GM18498 (cell line): ENCODE results near the gene AP5M1.
"Not testable (repeated sequence)": the region's sequence is repeated elsewhere in the genome, so short reads cannot be mapped to it uniquely, and the experiment has no call there.

Experiments
- ATAC-seq: cut with Tn5 transposase; IDR thresholded peaks from one replicate; pipeline ENCODE4 v1.9.1; 2021; ENCODE audit warnings: mild to moderate bottlenecking, moderate library complexity; ENCODE audit not compliant: unreplicated experiment

AP5M1 gene

GRCh38 chr14:57268161-57269069 lies at the start of gene AP5M1, which contains the start of gene EXOC5:
Gene AP5M1 (plus strand): TSS chr14:57268971. CDS start chr14:57269315, 344 bp downstream.
Gene EXOC5 (minus strand): TSS chr14:57268905. CDS start chr14:57268648, 257 bp downstream.
- ATAC-seq: peak; percentile 90

- no peak for ATAC-seq
Observed at GRCh38 chr14:57221931-57222330, 46.8 kb upstream of the AP5M1 start.

- no peak for ATAC-seq
Observed at GRCh38 chr14:57227083-57227482, 41.7 kb upstream of the AP5M1 start.

GRCh38 chr14:57228320-57228719 lies 40.5 kb upstream of the AP5M1 start:
- not testable (repeated sequence) for ATAC-seq

- no peak for ATAC-seq
Observed at GRCh38 chr14:57232006-57232405, 36.8 kb upstream of the AP5M1 start.

GRCh38 chr14:57240115-57240514 lies 28.7 kb upstream of the AP5M1 start:
- not testable (repeated sequence) for ATAC-seq

- no peak for ATAC-seq
Observed at GRCh38 chr14:57243320-57243719, 25.5 kb upstream of the AP5M1 start.

- no peak for ATAC-seq
Observed at GRCh38 chr14:57244106-57244505, 24.7 kb upstream of the AP5M1 start.

- ATAC-seq: no peak
Observed at GRCh38 chr14:57245941-57246340, 22.8 kb upstream of the AP5M1 start.

- no peak for ATAC-seq
Observed at GRCh38 chr14:57246933-57247657, 21.7 kb upstream of the AP5M1 start.

GRCh38 chr14:57254884-57255283 lies 13.9 kb upstream of the AP5M1 start:
- peak; percentile 85 for ATAC-seq

- not testable (repeated sequence) for ATAC-seq
Observed at GRCh38 chr14:57258221-57258620, 10.6 kb upstream of the AP5M1 start.

- ATAC-seq: no peak
Observed at GRCh38 chr14:57259672-57260071, 9.1 kb upstream of the AP5M1 start.

- ATAC-seq: no peak
Observed at GRCh38 chr14:57261604-57262003, 7.2 kb upstream of the AP5M1 start.

- ATAC-seq: no peak
Observed at GRCh38 chr14:57262117-57262516, 6.7 kb upstream of the AP5M1 start.

- ATAC-seq: no peak
Observed at GRCh38 chr14:57266065-57266464, 2.7 kb upstream of the AP5M1 start.

GRCh38 chr14:57273236-57273635 lies 4.5 kb downstream of the AP5M1 start:
- ATAC-seq: no peak

GRCh38 chr14:57274551-57274950 lies 5.8 kb downstream of the AP5M1 start:
- no peak for ATAC-seq

- ATAC-seq: no peak
Observed at GRCh38 chr14:57275023-57275664, 6.4 kb downstream of the AP5M1 start.

GRCh38 chr14:57277062-57277461 lies 8.3 kb downstream of the AP5M1 start:
- ATAC-seq: no peak

GRCh38 chr14:57287745-57288144 lies 19.0 kb downstream of the AP5M1 start:
- no peak for ATAC-seq
